Right lobe of liver (tissue), 6 donors: ENCODE measurements around the gene MYEOV. TPM values are rescaled to one million over a fixed set of nuclear protein-coding genes. Genes with fewer than 3 reads are reported as not detected.

ENCODE experiments used
- ATAC-seq, 4 donors: fragments of 200-7000 bp; cut with Tn5 transposase; one replicate each; pipeline ENCODE4 v1.9.1; 2020; ENCODE audit warnings: mild to moderate bottlenecking in 4 of 4, moderate library complexity in 4 of 4
- DNase-seq, 3 donors: peaks; one replicate each; pipeline ENCODE4 v3.0.0-alpha.2; 2020
- H3K27ac ChIP-seq, 3 donors: fragments of 200-600 bp; one replicate each; pipeline ENCODE4 v1.8.0; 2022
- H3K27me3 ChIP-seq, 2 donors: fragments of 200-600 bp; one replicate each; pipeline ENCODE4 v1.8.0; 2022
- H3K36me3 ChIP-seq, 4 donors: fragments of 200-600 bp; sonication (generic) in 1 of 4; one replicate each; pipeline versions ENCODE4 v1.5.1 to v1.8.0; 2017 to 2022; ENCODE audit warnings: control low read depth in 1 of 4
- H3K4me1 ChIP-seq, 4 donors: fragments of 200-600 bp; sonication (generic) in 1 of 4; one replicate each; pipeline versions ENCODE4 v1.5.1 to v1.8.0; 2017 to 2022; ENCODE audit warnings: control low read depth in 1 of 4
- H3K4me3 ChIP-seq, 3 donors: fragments of 200-600 bp; one replicate each; pipeline ENCODE4 v1.8.0; 2022
- H3K9me3 ChIP-seq, 4 donors: fragments of 200-600 bp; sonication (generic) in 1 of 4; one replicate each; pipeline versions ENCODE4 v1.5.1 to v1.8.0; 2017 to 2022; ENCODE audit warnings: control low read depth in 1 of 4
- CTCF ChIP-seq, 4 donors: fragments of 200-600 bp in 3 of 4; fragments of 450-650 bp in 1 of 4; IDR thresholded peaks; one replicate each; pipeline versions ENCODE4 v1.5.1 to v1.8.0; 2016 to 2022; ENCODE audit warnings: antibody characterized with exemption in 4 of 4, mild to moderate bottlenecking in 2 of 4
- POLR2A ChIP-seq: fragments of 450-650 bp; IDR thresholded peaks from one replicate; pipeline ENCODE4 v1.6.1; 2017; ENCODE audit warnings: antibody characterized with exemption, mild to moderate bottlenecking
- WGBS: methylation state at CpG from one replicate; pipeline ENCODE4 v1.1.6; 2018; ENCODE audit warnings: low coverage, low lambda C conversion rate; ENCODE audit not compliant: insufficient coverage; ENCODE audit errors: missing lambda C conversion rate; 5-methylcytosine and 5-hydroxymethylcytosine counted together
- intact Hi-C, 2 donors: fragments of 100-400 bp; cut with DNase I; formaldehyde crosslinking; loops; one replicate each; pipeline versions ENCODE4 v1.11.2 to v1.14.1; 2022
- total RNA-seq, 6 experiments: library from RNA; depleted of rRNA in 2 of 6; stranded (reverse); fragments of >200 nt in 2 of 6; fragmentation: NEBNext Ultra II Directional in 3 of 6; extraction: Animal tissue kit (Norgen Biotek cat#: 25700) in 3 of 6; gene quantifications; one replicate each; pipeline versions ENCODE4 v1.1.0 to v1.2.4, GENCODE V29; 2016 to 2023
- donor health status: DM: no; HTN: yes; CAD: no.
- donor health status: DM: no; HTN: no; CAD: no.
- donor health status: DM: no; HTN: no; CAD: no.
- donor health status: DM: no; HTN: yes; CAD: no.
- donor health status: DM: no; HTN: yes; CAD: no.

Gene MYEOV
- total RNA-seq, 6 experiments from 2014 or later = 0.25 to 1.2 (median 0.70) TPM; not detected in 2

GRCh38 chr11:69308491-69308911 is 14.5 kb downstream of the MYEOV start:
- WGBS = 86% methylated on average over 4 of the region's 9 CpGs
- H3K27ac ChIP-seq = no peak overlapping the region
- H3K9me3 ChIP-seq = no peaks in the 10 kb centered on the region
- TF ChIP-seq POLR2A = no peak
- no peak for TF ChIP-seq CTCF (IDR thresholded peaks at IDR 0.05)
- peaks cover 0 to 13% (median 4%) of the 10 kb centered on the region in 4 donors for H3K4me1 ChIP-seq
- DNase-seq = peak in 1 of 3 donors; percentile 29
- intact Hi-C loops = loop anchor here in 1 of 2 donors (10.0 kb wide), 1 partner anchor 126 kb away; no protein-coding TSS in a partner anchor
- no peaks in the 10 kb centered on the region for H3K36me3 ChIP-seq
- no peak for ATAC-seq
- H3K27me3 ChIP-seq = no peaks in the 10 kb centered on the region
- H3K4me3 ChIP-seq = no peak overlapping the region

- ATAC-seq (no peak), DNase-seq (peak in 1 of 3 donors; percentile 31)
- 78% methylated on average over 5 of the region's 10 CpGs for WGBS
- TF ChIP-seq POLR2A = no peak
- no peak for TF ChIP-seq CTCF (IDR thresholded peaks at IDR 0.05)
- H3K4me1 ChIP-seq = peaks cover 0 to 13% (median 4%) of the 10 kb centered on the region in 4 donors
- H3K4me3 ChIP-seq = no peak overlapping the region
- no peak overlapping the region for H3K27ac ChIP-seq
- intact Hi-C loops = loop anchor here in 1 of 2 donors (10.0 kb wide), 1 partner anchor 126 kb away; no protein-coding TSS in a partner anchor
- H3K9me3 ChIP-seq = no peaks in the 10 kb centered on the region
- H3K27me3 ChIP-seq = no peaks in the 10 kb centered on the region
- H3K36me3 ChIP-seq = no peaks in the 10 kb centered on the region
Observed at GRCh38 chr11:69308936-69309615, 15.1 kb downstream of the MYEOV start.

GRCh38 chr11:69309631-69310280 is 15.8 kb downstream of the MYEOV start:
- intact Hi-C loops = loop anchor here in 1 of 2 donors (10.0 kb wide), 1 partner anchor 125 kb away; no protein-coding TSS in a partner anchor
- DNase-seq (peak in 1 of 3 donors; percentile 16), ATAC-seq (no peak)
- H3K27me3 ChIP-seq = no peaks in the 10 kb centered on the region
- no peak overlapping the region for H3K27ac ChIP-seq
- peaks cover 0 to 13% (median 4%) of the 10 kb centered on the region in 4 donors for H3K4me1 ChIP-seq
- H3K36me3 ChIP-seq = no peaks in the 10 kb centered on the region
- 46% methylated on average over 2 of the region's 8 CpGs for WGBS
- TF ChIP-seq CTCF (IDR thresholded peaks at IDR 0.05) (no peak), POLR2A (no peak)
- H3K4me3 ChIP-seq = no peak overlapping the region
- no peaks in the 10 kb centered on the region for H3K9me3 ChIP-seq

GRCh38 chr11:69310351-69310750 is 16.4 kb downstream of the MYEOV start:
- Histone ChIP-seq H3K27ac (no peak overlapping the region), H3K9me3 (no peaks in the 10 kb centered on the region), H3K4me1 (peaks cover 0 to 13% (median 4%) of the 10 kb centered on the region in 4 donors), H3K27me3 (no peaks in the 10 kb centered on the region), H3K36me3 (no peaks in the 10 kb centered on the region), H3K4me3 (no peak overlapping the region)
- DNase-seq (peak in 1 of 3 donors; percentile 32), ATAC-seq (no peak)
- WGBS = 88% methylated on average over 13 of the region's 13 CpGs
- intact Hi-C loops = no loop called here
- no peak for TF ChIP-seq POLR2A
- TF ChIP-seq CTCF (IDR thresholded peaks at IDR 0.05) = no peak
